NK-92 treated with Interleukin-12 subunit alpha and Interleukin-12 subunit beta, amount 100 ng/mL, for 24 hours (cell line): ENCODE data around the gene TMC6.
"Not testable (repeated sequence)": the region's sequence is repeated elsewhere in the genome, so short reads cannot be mapped to it uniquely, and the experiment has no call there.

Source experiments
- DNase-seq: peaks from one replicate; lab custom pipeline; 2025; lab: John Stamatoyannopoulos, UW

TMC6 gene

DNA sequence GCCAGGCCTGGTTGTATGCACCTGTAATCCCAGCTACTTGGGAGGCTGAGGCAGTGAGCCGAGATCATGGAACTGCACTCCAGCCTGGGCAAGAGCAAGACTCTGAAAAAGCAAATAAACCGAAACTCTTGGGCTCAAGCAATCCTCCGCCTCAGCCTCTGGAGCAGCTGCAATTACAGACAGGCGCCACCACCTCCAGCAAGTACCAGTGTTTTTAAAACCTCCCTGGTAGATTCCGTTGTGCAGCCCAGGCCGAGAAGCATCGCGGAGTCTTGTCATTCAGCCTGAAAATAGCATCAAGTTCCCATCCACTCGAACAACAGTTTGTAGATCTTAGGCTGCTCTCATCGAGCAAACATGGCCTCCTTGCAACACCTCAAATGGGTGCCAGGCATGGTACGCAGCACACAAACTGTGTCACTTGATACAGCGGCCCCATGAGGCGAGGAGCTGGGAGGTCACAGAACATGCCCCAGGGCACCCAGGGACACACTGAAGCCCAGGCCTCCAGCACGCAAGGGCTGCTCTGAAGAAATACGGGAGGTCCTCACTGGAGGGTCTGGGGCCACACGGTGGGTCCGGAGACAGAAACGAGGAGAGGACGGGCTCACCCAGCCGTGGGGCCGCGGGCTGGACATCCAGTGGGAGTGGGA is 18.1 kb downstream of the TMC6 start:
- DNase-seq = no peak

DNA sequence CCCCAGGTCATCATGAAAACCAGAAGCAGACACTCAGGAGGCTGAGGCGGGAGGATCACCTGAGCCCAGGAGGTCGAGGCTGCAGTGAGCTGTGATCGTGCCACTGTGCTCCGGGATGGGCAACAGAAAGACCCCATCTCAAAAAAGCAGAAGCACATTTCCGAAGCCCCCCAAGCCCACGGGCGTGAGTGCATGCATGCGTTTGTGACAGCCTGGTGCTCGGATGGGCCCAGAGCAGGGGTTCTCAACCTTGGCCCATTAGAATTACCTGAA is 19.1 kb downstream of the TMC6 start:
- no peak for DNase-seq

DNA sequence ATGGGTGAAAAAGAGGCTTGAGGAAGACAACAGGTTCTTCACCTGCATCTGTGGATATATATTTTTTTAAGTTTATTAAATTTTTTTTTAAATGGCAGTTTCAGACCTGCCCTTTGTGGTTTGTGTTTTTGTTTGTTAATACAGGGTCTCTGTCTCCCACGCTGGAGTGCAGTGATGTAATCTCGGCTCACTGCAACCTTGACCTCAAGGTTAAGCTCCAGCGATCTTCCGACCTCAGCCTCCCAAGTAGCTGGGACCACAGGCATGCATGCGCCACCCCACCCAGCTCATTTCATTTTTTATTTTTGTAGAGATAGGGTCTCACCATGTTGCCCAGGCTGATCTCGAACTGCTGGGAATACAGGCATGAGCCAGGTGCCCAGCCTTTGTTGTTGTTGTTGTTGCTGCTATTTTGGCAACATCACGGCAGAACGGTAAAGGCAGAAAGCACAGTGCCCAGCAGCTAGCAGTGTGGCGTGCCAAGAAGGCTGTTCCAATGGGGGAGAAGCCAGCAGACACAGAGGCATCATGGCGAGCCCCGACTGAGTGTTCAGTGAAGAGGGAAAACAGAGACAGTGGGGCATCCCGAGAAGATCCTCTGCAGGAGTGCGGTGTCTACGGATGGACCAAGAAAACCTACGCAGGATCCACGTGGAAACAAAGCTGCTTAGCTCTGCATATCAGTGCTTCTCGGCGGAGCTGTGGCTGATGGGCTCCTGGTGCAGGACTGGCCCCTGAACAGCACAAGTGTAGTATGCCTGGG is 19.6 kb downstream of the TMC6 start:
- no peak for DNase-seq

DNA sequence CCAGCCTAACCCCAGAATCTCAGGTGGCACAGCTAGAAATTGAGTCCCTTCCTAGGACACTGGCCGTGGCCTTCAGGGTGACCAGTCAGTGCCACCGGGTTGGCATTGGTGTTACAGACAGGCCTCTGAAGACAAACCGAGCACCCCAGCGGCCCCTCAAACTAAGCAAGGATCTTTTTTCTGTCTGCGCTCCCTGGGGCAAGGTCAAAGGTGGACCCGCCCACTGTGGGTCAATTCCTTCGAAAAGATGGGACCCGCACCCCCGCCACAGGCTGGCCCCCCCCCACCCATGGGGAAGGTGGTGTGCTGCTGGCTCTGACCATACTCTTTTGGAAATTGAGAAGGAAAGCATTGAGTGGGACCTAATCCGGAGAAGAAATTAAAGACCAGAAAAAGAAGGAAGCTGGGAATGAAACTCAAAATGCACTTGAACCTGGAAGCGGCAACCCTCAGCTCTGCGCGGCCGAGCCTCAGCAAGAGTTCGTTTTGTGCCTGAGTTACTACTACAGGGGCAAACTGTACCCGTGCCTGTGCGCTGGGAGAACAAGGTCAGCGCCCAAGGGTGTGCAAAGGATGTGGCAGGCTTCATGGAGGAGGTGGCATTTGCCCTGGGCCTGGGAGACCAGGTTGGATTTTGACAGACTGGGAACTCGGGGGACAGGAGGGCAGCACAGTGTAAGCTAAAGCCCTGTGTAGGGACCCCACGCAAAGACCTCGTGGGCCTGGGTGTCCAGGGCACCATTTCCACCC is 20.4 kb downstream of the TMC6 start:
- DNase-seq = no peak

DNA sequence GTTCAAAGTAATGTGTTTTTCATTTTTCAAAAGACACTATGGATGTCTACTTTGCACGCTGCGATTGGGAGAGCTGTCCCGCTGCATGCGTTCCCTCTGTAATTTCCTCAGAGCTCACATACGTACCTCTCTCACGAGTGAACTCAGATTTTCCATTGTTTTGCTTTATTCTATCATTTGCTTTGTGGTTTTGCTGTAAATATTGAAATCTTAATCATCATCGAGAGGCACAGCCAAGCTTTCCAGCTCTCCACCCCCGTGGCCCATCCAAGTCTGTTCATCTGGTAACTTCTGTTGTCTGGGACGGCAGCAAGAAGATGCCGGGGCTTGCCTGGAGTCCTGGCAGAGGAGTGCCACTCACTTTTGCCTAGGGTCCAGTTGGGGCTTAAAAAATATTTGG is 21.1 kb downstream of the TMC6 start:
- DNase-seq = no peak

DNA sequence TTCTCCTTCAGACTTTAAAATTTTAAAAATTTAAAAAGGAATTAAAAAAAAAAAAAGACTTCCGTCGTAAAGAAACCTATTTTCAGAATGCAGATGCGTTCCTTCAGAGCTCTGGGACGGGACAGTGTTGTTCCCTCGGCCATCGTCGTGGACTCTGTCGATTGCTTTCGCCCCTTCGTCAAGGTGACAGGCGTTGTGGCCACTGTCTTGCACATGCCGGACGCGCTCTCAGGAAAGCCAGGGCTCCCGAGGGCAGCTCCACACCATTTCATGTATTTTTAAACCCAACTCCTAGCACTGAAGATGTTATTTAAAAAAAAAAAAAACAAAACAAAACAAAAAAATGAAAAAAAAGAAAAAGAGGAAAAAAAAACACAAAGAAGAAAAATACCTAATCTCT is 22.3 kb downstream of the TMC6 start:
- no peak for DNase-seq

DNA sequence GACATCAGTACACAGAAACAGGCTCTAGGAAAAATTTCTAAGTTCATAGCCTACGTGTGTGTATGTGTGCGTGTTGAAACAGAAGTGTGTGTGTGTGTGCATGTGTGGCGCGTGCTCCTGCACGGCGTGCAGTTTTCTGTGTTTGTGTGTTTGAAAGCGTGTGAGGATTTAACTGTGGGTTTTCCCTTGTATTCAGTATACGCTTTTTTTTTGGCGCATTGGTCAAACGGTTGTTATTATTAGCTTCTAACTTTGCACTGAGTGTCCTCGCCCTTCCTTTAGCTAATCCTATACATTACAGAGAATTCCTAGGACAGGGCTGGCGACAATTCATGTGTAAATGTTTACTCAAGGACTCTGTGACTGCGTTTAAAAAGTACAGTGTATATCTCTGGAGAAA is 23.0 kb downstream of the TMC6 start:
- no peak for DNase-seq

DNA sequence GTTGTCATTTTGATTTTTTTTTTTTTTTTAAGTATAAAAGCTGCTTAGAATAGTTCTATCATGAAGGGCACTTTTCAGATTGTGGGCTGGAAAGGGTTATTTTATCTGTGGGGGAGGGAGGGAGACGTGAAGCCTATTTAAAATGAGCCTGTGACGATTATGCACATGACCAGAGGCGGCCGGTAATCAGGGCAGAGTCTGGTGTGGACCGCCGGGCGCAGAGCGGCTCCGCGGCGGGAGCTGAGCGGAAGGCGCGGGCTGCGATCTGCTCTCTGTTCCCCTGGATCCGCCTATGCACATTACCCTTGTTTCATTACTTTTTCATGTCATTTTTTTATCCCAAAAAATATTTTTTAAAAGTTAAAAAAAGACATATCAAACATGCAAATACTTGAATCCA is 23.5 kb downstream of the TMC6 start:
- no peak for DNase-seq

DNA sequence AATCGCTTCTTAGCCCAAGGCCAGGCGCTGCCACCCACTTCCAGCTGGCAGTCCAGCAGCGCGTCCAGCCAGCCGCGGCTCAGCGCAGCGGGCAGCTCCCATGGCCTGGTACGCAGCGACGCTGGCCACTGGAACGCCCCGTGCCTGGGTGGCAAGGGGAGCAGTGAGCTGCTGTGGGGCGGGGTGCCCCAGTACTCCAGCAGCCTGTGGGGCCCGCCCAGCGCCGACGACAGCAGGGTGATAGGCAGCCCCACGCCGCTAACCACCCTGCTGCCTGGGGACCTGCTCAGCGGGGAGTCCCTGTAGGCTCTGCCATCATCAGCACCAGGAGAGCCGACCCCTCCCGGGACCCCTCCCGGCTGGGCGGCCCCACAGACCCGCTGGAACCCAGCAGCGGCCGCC is 24.0 kb downstream of the TMC6 start:
- DNase-seq = no peak

DNA sequence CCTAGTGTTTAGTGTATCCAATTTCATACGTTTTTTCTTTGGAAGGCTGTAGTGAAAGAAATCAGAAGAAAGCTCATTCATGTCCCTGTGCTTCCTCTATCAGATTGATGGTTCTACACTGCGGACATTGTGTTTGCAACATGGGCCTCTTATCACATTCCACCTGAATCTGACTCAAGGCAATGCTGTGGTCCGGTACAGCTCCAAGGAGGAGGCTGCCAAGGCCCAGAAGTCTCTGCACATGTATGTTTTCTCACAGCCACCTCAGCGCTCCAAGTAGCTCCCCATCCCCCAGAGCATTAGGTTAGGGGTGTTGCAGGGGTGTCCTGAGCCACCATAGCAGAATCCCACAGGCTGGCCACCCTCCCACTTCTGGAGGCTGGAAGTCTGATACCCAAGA is 25.2 kb downstream of the TMC6 start:
- DNase-seq = no peak

DNA sequence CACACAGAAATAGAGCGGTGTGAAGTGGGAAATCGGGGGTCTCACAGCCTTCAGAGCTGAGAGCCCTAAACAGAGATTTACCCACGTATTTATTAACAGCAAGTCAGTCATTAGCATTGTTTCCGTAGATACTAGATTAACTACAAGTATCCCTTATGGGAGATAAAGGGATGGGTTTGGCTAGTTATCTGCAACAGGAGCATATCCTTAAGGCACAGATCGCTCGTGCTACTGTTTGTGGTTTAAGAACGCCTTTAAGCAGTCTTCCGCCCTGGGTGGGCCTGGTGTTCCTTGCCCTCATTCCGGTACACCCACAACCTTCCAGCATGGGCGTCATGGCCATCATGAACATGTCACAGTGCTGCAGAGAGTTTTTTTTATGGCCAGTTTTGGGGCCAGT is 27.0 kb downstream of the TMC6 start:
- DNase-seq = no peak

DNA sequence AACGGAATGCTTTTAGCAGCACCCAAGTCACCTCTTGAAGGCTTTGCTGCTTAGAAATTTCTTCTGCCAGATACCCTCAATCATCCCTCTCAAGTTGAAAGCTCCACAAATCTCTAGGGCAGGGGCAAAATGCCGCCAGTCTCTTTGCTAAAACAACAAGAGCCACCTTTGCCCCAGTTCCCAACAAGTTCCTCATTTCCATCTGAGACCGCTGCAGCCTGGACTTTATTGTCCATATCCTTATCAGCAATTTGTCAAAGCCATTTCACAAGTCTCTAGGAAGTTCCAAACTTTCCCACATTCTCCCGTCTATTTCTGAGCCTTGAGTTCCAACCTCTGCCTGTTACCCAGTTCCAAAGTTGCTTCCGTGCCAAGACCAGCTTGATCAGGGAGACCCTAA is 27.4 kb downstream of the TMC6 start:
- no peak for DNase-seq

DNA sequence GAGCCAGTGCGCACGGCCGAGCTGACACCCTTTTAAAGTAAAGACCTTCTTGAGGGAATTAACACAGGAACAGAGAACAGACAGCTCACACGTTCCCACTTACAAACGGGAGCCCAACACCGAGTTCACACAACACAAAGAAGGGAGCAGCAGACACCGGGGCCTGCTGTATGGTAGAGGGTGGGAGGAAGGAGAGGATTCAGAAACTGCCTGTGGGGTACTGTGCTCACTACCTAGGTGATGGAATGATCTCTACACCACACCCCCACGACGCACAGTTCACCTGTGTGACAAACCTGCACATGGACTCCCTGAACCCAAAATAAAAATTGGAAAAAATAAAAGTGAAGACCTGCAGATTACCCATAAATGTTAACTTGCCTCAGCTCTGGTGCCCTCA is 32.5 kb downstream of the TMC6 start:
- DNase-seq = no peak

DNA sequence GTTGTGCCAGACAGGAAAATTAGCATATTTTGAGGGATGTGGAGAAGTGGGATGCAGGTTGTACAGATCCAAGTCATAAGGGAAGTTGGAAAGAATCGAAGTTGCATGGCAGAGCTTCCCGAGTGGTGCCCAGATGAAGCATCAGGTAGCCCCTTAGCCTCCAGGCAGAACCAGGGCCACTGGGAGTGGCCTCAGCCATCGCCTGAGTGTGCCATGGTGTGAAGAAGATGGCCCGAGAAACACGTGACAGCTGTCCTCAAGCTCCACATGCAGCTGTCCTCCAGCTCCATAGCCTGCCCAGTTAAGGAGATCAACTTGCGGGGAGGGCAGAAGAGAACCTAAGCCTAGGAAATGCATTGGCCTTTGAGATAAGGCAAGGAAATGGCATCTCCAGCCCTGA is 33.5 kb downstream of the TMC6 start:
- DNase-seq = no peak

DNA sequence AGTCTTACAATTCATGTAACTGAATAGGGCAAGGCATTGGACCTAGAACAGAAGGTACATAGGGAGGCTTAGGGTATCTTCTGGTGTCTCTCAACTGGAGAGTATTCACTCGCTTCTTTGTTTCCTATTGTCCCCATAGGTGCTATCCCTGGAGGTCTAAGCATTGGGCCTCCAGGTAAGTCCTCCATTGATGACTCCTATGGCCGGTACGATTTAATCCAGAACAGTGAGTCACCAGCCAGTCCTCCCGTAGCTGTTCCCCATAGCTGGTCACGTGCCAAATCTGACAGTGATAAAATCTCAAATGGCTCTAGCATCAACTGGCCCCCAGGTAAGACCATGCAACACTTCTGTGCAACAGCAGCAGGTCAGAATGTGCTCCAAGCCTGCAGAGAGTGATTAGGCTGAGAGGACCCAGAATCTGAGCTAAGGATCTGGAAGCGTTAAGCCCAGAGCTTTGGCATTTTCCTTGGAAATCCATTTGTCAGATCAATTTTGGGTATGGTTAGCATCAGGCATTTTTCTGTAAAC is 35.7 kb downstream of the TMC6 start:
- DNase-seq = no peak

DNA sequence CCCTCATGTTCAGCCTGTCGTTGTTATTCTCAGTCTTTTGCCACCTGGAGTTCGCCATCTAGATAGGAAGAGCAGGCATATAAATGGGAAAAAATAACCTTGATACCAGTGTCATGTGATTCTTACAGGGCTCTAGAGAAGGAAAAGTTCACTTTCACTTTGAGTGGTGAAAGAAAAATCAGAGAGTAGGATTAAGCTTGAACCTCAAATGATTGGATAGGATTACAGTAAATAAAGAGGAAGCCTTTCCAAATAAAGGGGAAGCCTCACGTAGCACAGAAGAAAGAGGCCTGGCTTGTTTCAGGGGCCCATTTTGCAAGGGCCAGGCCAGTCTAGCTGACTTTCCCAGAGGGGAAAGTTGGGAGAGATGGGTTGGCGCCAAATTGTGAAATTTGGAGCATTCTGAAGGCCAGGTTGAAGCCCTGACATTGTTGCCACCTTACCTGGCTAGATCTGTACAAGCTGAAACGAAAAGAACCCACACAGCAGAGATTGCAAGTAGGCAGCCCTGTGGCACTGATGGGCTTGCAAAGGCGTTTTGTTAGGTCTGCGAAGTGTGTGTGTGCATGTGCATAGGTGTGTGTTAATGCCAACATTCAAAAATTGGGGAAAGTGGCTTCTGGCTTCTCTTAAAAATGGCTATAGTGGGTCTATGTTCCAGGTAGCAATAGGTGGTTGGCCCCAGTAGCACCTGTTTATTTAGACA is 38.8 kb downstream of the TMC6 start:
- DNase-seq = no peak

DNA sequence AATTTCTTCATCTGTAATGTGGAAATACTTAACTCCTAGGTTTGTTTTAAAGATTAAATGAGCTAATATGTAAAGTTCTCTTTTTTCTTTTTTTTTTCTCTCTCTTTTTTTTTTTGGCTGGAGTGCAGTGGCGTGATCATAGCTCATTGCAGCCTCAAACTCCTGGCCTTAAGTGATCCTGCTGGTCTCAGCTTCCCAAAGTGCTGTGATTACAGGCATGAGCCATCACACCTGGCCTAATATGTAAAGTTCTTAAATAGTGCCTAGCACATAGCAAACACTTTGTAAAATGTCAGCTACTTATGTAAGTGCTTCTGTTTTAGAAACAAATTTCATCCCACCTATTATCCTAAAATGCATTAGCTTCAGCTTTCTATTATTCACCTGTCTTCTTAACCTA is 40.0 kb downstream of the TMC6 start:
- no peak for DNase-seq

DNA sequence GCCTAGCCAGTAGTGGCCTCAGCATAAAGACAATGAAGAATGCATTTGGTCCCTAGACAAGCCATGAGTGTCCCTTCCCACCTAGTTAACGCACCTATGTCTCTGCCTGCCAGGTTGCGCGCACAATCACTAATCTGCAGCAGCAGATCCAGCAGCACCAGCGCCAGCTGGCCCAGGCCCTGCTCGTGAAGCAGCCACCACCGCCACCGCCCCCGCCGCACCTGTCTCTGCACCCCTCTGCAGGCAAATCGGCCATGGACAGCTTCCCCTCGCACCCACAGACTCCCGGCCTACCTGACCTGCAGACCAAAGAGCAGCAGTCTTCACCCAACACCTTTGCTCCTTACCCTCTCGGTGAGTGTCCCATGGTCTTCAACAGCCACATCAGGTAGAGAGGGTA is 41.8 kb downstream of the TMC6 start:
- no peak for DNase-seq

DNA sequence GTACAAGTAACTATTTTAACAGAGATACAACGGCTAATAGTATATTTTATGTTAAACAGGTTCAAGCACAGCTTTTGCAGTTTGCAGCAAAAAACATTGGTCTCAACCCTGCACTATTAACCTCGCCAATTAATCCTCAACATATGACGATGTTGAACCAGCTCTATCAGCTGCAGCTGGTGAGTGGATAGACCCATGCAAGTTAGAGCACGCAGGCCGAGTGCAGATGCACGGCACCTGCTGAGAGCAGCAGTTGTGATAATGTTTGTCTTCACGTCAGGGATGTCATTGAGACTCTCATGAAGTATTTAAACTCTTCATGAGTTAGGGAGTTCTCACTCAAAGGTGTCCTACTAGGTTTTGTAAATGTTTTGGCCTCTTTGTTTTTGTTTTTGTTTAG is 45.6 kb downstream of the TMC6 start:
- no peak for DNase-seq

DNA sequence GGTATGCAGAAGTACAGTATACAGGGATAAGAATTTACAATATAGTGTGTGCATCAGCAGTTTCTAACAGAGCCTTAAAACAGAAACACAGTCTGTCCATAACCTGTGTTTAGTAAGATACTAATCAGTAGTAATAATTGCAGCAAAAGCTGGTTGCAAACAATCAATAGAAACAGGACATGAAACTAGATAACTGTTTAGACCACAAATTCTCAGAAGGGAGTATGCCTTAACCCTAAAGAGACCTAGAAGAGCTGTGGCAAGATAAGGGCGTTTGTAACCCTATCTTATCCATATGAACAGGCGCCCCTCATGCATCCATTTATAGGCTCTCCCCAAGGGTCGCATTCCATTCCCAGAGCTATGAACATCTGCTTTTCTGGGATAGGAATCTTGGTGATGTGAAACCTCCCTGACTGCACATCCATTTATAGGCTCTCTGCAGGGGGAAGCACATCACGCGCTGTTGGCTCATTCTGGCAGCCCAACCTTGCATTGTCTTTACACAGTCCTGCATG is 46.1 kb downstream of the TMC6 start:
- not testable (repeated sequence) for DNase-seq

DNA sequence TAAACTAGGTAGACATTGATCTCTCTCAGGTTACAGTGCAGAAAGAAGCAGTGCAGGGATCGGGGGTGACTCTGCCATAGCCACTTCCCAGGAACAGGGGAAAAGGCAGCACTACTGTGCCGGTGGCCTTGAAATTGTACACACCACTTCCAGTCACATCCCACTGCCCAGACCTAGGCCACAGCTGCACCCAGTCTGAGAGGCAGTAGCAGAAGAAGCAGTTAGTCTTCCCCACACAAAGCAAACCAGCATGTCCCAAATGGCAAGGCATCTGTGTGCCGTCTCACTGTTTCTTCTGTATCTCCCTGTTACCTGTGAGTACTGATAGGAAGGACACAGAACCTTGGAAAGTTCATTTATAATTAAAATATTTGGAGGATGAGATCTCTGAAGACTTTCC is 47.0 kb downstream of the TMC6 start:
- no peak for DNase-seq

DNA sequence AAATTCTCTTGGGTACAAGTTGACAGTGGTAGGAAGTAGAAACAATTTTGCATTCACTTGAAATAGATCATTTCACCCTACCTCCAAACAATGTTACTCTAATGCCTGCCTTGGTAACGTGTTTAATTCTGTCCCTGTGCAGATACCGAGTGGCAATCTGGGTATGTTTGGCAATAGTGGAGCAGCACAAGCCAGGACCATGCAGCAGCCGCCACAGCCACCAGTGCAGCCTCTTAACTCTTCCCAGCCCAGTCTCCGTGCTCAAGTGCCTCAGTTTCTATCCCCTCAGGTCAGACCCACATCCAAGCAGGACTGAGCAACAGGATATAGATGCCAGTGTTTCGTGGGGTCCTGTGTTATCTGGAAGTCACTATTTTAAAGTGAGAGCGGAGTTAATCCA is 49.3 kb downstream of the TMC6 start:
- DNase-seq = no peak
